RPMI7951 (cell line): ENCODE results near the gene KIAA1549. TPM values are rescaled to one million over a fixed set of nuclear protein-coding genes. Genes with fewer than 3 reads are reported as not detected.

ENCODE experiments used
- DNase-seq: peaks from one replicate; pipeline ENCODE4 v3.0.0-alpha.2; 2012; ENCODE audit warnings: low read depth
- total RNA-seq: library from RNA; depleted of rRNA; stranded (reverse); fragments of >200 nt; shearing (Covaris generic); gene quantifications from 2 replicates; pipeline ENCODE4 v1.2.3, GENCODE V29; 2014

The KIAA1549 gene
- total RNA-seq, 1 experiment from 2014 or later = 6.4 TPM

DNA sequence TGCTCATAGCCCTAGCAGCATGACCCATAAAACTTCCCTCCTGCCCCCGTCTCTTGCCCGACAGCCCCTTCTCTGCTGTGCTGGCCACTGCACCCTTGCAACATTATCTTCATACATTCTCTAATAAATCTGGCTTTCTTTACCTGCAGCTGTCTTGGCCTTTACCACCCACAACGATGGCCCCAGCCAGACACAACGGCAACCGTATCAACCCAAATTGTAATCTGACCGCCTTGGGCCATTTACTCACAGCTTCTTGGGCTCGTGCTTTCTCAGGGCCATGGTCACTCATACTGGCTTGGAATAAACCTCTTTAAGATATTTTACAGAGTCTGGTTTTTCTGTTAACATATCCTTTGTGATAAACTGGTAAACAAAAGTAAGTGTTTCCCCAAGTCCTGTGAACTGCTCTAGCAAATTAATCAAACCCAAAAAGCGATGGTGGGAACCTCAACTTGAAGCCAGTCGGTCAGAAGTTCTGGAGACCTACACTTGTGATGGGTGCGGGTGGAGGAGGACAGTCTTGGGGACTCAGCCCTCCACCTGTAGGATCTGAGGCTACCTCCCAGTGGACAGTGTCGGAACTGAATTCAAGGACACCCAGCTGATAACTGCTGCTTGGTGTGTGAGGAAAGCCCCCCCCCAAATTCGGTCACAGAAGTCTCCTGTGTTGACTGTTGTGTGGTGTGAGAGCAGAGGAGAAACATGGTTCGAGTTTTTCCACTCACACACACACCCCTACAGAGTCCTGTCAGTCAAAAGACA, 95.6 kb downstream of the KIAA1549 start:
- peak; percentile 68 for DNase-seq

DNA sequence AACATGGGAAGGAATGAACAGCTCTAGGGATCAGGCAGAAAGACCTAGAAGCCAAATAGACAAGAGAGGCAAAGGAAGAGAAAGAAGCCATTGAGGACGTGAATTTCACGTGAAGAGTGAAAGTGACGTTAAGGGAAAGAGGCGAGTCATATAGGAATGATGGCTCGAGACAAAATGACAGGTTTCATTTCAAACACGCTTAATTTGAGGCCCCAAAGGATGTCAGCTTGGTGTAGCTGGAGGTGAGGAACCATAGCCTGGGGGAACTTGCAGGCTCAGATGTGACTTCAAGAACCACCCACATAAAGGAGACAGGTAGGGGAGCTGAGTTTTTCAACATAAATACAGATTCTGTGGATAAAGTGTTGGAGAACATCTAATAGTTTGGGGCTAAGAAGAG, 98.9 kb downstream of the KIAA1549 start:
- DNase-seq = no peak

DNA sequence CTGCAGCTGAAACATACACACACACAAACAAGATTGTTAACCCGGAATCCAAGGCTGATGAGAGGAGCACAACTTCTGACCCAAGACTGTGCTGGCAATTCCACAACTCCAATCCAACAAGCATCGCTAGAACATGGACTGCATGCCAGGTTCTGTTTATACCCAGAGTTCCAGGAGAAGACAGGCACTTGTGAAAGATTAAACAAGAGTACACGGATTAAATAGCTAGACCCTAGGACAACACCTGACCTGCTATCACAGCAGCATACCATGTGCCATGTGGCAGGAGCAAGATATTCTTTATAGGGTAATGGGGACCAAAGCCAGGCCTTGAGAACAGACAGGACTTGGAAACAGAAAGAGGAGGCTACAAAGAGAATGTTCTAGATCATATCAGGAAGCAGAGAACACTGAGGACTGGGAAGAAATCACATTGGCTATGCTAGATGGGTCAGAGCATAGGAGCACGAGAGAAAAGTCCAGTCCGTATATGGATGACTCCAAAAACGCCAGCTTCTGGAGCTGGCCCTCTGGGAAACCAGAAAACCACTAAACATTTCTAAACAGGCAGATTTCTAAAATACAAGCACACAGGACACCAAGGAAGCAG, 99.5 kb downstream of the KIAA1549 start:
- DNase-seq = peak; percentile 34

DNA sequence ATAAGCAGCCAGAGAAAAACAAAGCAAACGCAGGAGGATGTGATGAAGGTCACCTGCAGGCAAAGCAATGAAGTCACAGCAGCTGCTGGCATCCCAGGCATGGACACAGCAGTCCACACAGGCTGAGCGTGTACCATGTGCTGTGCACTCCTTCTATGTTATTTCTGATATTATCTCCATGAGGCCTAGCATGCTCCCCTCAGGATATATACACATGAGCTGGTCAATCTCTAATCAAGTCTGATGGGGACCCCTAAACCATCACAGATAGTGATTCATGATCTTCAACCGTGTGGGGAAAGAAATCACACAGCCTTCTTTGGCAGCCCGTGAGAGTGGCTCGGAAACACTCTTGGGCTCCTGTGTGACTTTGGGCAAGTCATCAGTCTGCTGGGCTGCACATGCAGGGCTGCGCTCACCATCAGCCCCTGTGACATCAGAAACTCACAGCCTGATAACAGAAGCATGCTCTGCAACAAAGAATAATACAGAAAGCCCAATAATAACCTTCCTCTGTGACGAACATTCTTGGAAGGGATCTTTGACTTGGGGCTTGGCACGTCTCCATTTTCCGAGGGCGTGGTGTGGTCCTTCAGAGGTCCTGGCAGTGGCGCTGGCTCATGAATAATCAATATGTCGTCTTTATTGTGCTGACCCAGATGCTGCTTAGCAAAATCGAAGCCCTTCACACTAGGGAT, 100.2 kb downstream of the KIAA1549 start:
- DNase-seq = no peak

DNA sequence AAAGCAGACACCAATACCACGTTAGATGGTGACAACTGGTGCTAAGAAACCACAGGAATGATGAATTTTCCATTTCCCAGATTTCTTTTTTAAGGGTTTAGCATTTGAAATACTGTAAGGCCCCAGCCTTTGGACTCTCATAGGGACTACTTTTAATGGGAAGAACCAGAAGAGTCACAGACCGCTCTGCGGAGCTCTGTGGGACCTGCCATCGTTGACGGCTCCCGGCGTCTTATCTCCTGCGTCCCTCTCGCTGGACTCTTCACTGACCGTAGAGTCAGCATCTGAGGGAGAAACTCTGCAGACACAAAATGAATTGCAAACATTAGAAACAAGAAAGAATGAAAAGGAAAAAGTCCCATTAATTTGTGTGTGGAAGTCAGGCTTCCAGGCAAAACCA, 101.8 kb downstream of the KIAA1549 start:
- no peak for DNase-seq

DNA sequence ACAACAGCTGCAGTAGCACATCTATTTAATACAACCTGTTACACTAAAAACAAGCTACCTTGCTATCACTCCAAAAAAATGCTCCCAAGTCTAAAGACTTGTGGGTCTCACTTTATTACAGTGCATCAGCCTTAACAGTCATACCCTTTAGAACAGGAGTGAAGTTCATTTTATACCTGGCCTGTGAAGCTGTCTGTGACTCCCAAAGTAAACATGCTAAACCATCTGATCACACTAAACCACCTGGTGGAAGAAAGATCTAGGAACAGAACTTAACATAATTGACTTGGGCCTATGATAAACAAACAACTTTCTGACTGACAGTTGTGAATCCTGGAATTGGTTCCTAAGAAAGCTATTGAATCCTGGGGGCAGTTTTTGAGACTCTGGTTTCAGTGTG, 102.3 kb downstream of the KIAA1549 start:
- DNase-seq = no peak

DNA sequence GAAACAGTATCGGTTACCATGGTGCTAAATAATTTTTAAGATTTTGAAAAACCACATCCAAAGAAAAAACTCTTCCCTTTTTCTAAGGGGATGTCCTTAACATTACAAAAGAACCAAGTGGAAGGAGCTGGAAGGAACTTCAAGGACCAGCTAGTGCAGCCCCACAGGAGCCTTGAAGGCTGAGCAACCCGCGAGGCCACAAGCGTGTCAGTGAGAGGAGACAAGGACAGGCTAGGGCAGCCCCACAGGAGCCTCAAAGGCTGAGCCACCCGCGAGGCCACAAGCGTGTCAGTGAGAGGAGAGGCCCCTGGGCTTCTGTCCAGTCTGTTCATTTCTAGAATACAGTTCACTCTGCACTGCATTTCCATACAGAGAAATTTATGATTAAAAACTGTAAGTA, 103.1 kb downstream of the KIAA1549 start:
- DNase-seq = no peak

DNA sequence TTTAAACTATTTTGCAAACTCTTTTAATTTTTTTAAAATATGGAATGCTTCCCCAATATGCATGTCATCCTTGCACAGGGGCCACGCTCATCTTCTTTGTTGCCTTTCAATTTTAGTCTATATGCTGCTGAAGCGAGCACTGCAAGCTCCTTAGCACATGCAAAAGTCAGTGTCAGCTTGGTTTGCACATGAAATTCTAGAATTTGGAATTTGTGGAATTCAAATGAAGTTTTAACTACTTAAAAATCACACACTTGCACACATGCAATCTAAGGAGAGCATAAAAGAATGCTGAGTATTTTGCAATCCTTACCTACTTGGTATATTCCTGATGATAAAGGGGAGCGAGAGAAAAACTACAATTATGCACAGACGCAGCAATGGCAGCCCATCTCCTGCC, 104.9 kb downstream of the KIAA1549 start:
- DNase-seq = no peak

DNA sequence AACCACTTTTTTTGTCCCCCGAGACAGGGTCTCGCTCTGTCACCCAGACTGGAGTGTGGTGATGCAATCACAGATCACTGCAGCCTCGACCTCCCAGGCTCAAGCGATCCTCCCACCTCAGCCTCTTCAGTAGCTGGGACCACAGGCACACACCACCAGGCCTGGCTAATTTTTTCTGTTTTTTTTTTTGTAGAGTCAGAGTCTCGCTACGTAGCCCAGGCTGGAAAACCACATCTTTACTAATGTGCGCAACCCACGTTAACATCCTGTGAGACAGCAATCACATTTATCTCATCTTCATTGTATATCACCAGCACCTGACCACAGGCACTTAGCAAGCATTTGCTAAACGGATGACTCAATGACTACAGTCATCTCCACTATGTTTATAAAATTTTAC, 105.4 kb downstream of the KIAA1549 start:
- DNase-seq = peak; percentile 96

DNA sequence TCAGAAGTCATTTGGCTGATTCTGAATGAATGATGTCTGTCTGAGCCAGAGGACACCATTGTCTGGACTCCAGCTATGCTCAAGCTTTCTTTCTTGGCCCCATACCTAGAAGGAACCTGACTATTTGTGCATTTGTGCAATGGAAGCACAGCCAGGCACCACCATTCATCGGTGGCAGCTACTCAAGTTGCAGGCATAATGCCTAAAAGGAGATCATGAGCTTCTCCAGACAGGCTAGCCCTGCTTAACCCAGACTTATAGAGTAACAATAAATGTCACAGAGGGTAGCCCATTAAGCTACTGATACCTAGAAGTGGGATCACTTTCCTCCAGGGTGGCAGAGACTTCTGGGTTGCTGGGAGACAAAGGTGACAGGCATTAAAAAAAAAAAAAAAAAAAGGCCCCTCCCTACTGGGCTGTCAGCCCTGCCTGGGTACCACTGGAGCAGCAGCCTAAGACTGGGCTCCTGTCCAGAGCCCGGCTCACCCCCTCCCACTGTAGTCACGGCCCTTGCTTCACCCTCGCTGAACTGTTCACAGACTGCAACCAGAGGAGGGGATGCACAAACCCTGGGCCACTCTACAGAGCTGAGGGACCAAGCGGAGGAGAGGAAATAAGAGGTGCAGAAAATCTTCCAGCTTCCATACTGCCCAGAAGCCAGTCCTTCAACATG, 107.8 kb downstream of the KIAA1549 start:
- no peak for DNase-seq

DNA sequence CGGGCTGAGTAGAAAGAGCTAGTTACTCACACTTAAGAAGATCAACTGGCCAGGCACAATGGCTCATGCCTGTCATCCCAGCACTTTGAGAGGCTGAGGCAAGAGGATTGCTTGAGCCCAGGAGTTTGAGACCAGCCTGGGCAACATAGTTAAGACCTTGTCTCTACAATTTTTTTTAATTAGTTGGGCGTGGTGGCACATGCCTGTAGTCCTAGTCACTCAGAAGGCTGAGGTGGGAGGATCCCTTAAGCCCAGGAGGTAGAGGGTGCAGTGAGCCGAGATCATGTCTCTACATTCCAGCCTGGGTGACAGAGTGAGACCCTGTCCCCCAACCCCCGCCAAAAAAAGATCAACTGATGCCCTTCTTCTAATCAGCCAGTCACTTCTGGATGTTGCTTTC, 108.6 kb downstream of the KIAA1549 start:
- peak; percentile 72 for DNase-seq

DNA sequence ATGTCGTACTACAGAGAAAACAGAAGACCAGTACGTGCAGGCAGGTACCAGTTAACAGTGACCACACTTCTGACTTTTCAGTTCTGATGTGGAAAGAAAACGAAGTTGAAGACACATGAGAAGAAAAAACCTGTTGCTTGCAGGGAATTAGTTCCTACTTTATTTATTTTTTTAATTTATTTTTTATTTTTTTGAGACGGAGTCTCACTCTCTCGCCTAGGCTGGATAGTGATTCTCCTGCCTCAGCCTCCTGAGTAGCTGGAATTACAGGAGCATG, 109.4 kb downstream of the KIAA1549 start:
- no peak for DNase-seq

DNA sequence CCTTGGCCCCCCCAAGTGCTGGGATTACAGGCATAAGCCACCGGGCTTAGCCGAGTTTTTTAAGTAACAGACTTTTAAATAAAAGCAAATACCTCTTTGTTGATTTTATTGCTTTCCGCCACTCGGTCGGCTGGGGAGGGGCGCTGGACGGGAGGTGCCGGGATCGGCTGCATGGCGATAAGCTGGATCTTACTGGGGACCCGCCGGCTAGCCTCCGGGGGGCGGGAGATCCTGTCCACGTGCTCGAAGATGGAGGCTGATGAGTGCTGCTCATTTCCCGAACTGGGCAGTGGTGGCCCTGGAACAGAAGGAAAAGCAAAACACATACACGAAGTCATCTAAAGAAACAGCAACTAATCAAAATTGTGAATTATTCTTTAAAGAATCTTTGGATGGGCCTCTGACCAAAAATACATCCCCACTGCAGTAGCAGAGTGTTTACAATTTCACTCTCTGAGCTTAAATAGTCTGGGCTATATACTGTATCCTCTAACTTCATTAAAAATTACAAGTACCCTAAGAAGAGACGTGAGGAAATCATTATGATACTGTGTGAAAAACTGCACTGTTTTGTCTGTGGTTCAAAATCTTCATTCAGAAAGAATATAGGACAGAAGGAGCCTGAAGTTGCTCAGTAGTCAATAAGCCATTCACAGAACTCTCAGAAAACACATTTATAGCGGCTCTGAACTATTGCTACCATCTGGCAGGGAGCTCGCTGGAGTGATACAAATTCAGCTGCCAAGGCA, 110.0 kb downstream of the KIAA1549 start:
- no peak for DNase-seq

DNA sequence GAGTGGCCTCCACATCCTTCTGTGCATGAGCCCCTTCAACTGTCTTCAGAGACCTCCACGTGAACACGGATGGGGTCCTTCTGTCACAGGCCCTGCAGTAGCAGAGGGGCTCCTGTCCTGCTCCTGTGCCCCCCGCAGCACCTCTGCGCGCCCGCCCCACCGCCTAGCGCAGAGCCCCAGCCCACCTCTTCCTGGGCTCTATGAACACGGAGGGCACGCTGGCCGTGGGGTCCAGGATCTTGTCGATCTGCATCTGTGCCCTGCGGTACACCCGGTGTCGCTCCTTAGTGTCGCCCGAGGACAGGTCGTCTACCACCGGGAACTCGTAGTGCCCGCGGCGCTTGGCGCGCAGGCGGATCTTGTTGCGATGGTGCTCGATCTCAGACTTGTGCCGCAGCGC, 111.8 kb downstream of the KIAA1549 start:
- no peak for DNase-seq

DNA sequence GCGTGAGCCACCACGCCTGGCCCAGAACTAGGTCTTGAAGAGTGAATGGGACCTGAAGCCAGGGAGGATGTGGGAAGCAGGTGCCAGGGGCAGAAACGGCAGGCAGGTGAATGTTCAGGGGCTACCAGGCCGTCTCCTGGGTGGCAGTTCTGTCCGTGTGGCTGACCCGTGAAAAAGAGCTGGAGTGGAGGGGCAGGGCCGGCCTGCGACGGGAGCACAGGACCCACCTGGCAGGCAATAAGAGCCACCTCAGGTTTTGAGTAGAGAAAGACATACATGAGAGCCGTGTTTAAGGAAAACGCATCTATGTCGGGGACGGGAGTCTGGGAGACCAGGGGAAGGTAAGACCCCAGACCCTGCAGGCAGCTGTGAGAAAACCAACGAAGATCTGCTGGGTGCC, 112.5 kb downstream of the KIAA1549 start:
- DNase-seq = no peak

DNA sequence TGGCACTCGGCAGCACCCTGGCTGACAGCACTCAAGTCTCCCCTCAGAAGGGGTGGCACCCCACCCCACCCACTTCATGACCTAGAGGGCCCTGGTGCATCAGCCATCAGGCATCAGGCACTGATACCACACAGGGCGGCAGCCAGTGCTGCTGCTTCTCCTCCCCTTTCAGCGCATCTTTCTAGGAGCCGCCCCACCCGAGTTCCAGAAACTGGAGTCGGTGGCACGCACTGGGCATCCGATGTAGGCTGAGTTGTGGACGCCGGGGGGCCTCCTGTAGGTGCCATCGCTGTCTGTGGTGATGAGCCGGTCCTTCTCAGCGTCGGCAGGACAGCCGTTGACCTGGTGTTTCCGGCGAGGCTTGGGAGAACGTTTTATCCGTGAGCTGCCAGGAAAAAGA, 113.4 kb downstream of the KIAA1549 start:
- DNase-seq = no peak

DNA sequence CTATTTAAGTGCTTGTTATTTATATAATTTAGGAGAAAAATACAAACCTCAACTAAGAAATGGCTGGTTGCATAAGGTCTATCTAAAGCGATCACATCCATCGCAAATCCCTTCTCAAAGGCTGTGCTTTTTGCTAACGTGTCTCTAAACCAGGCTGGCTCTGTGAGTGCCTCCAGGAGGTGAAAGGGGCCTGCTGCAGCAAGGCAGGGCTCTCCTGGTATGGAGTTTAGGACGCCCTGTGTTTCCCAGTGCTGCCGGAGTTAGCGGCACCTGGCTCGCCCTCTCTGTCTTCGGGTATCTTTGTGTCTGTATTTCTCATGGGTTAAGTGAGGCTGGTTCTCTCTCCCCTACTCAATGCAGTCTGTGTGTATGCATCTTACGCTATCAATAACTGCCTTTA, 114.8 kb downstream of the KIAA1549 start:
- DNase-seq = no peak

DNA sequence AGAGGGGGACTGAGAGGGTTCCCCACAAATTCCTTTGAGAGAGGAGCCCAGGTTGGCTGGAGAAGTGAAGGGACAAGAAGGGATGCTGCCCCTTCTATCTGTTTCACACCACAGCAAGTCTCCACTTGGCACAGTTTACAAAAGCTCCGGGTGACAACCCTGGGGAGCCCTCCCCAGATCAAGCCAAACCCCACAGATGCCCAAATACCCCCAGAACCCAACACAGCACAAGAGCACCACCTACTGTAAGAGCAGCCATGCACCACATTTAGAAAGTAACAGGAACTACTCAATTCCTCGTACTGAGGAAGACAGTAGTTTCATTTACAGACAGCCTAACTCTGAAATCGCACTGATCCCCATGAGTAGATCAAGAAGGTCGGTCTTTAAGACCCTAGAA, 115.3 kb downstream of the KIAA1549 start:
- no peak for DNase-seq

DNA sequence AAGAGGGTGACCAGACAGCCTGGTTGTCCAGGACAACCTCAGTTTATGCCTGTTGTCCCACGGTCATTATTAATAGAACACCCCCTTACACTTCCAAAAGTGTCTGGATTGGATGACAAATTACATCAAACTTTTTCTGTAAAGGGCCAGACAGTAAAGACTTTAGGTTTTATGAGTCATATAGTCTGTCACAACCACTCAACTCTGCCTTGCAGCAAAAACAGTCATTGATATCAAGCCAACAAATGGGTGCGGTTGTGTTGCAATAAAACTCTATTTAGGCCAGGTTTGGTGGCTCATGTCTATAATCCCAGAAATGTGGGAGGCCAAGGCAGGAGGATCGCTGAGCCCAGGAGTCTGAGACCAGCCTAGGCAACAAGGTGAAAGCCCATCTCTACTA, 116.5 kb downstream of the KIAA1549 start:
- DNase-seq = peak; percentile 96

DNA sequence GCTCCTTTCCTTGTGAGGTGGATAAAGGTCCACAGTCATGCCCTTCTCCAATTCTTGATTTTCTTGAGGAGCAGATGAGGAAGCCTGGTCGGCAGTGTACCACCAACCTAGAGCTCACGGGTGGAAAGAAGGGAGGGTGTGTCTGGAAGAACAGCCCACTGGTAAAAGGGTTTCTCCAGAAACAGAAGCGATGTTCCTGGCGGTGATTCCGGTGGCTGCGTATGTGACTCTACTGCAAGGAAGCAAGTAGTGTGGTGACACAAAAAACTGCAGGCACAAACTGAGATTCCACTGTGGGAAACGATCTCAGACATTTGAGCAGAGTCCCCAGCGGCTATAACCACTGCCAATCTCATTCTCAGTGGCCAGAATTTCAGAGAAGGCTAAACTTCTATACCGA, 117.3 kb downstream of the KIAA1549 start:
- DNase-seq = no peak

DNA sequence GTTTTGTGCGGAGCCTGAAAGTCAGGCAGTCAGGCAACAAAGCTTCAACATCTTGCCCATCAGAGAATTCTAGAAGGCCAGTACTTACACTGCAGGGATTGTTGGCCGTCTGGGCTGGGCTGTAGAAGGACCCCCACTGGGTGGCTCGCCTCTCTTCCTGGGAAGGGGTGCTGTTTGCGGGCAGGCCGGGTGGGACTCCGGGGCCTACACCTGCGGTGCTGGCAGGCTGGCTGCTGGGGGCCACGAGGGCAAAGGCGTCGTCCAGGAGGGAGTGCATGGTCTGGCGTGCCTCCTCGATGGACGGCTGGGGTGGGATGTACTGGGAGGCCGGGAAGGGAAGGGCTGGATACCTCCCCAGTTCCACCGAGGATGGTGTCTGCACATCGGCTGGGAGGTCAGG, 120.1 kb downstream of the KIAA1549 start:
- no peak for DNase-seq

DNA sequence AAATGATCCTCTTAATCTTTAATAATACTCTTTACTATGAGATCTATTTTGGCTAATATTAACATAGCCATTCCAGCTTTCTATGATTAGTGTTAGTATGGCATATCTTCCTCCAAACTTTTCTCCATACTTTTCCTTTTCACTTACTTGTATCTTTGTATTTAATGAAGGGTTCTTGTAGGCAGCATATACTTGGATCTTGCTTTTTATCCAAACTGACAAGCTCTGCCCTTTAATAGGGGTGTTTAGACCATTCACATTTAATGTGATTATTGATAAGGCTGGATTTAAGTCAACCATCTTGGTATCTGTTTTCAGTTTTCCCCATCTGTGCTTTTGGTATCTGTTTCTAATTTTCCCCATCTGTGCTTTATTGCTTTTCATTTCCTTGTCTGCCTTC, 123.5 kb downstream of the KIAA1549 start:
- no peak for DNase-seq
